GM21423 (cell line): ENCODE results near the gene PPP3CA.
"Not testable (repeated sequence)": the region's sequence is repeated elsewhere in the genome, so short reads cannot be mapped to it uniquely, and the experiment has no call there.

ENCODE experiments used
- ATAC-seq: cut with Tn5 transposase; IDR thresholded peaks from one replicate; pipeline ENCODE4 v1.9.1; 2021; ENCODE audit warnings: mild to moderate bottlenecking, moderate library complexity; ENCODE audit not compliant: unreplicated experiment

The PPP3CA gene

DNA sequence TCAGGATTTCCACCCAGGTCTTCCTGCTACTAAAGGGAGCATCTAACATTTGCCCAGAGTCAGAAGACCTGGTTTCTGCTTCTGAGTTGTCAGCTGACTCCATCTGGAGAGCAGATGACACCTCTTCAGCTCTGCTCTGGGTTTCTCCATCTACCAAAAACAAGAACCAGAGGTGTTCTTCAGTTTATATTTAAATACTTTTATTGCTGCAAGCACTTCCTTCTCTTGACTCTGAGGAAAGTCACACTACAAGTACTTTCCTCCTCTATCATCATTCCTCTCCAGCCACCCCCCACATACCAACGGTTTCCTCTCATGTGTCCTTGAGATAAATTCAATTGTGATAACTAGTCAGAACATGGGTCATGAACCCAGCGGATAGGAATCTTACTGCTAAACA, 88.4 kb downstream of the PPP3CA start:
- no peak for ATAC-seq

DNA sequence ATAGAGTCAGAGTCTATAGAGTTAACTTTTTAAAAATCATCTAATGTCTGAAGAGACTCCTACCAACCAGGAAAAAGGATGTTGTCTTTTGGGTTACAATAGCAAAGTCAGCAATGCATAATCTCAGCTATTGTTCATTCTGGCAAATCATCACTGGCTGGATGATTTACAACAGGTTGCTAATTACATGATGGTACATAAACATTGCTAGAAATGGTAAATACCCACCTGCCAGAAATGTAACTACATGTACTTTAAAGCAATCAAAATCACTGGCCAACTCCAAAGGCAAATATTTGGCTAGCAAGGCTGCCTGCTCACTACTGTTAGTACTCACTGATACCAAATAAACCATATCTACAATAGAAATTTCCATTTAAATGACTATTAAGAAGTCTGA, 91.1 kb downstream of the PPP3CA start:
- no peak for ATAC-seq

DNA sequence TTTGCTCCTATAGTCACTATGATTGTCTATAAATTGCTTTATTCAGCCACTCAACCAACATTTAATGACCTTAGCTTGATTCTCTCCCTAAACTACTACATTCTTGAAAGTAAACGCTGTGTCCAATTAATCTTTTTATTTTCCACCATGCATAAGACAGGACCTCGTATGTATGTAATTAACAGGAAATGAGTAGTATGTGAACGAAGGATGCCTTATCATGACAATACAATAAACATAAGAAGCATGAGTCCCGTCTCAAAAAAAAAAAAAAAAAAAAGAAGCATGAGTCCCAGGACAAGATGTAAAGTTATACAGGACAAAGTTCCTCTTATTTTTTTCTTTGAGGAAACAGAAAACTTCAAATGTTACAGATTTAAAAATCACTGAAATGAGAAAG, 92.5 kb downstream of the PPP3CA start:
- ATAC-seq = no peak

DNA sequence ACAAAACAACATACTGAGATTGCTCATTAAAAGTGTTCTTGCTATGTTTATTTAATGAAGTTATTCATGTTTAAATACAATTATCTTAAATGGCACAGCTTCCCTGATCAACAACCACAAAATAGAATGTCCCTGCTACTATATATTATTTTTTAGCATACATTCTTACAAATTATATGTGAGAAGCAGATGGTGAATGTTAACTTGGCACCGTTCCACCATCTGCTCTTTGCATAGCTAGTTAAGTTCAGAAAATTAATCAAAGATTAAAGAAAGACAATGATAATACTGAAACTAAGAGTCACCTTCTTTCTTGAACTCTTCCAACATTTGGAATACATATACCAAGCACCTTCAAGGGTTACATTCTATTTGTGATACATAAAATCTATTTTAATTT, 94.2 kb downstream of the PPP3CA start:
- ATAC-seq = no peak

DNA sequence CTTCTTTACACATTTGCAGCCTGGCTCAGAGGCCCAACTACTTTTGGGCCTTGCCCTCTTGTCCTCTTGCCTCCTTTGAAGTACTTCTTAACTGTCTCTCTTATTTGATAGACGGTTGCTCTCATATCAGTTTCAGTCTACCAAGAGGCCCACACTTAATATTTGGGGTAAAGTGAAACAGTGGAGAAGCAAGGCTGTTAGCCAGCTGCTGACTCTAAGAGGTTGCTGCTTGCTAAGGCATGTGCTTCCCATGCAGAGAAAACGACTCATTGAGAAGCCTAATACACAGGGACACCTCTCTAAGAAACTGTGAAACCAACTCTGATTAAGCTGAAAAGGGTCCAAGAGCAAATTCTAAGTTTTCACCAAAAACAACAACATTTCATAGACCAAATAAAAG, 94.6 kb downstream of the PPP3CA start:
- ATAC-seq = no peak

DNA sequence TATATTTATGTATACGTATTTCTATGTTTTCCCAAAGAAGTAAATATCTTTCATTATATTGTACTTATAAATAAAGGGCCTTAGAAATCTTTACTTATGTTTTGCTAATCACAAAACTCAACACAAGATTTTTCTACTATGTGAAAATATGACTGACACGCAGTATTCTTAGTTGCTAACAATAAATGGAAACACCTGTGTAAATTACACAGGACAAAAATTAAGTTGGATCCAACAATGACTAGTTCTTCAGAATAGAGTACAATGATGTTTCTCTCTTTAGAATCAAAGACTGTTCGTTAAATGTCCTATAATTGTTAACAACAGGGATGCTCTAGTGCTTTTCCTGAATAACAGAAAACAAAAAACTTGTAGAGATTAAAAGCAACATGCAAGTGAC, 96.1 kb downstream of the PPP3CA start:
- no peak for ATAC-seq

DNA sequence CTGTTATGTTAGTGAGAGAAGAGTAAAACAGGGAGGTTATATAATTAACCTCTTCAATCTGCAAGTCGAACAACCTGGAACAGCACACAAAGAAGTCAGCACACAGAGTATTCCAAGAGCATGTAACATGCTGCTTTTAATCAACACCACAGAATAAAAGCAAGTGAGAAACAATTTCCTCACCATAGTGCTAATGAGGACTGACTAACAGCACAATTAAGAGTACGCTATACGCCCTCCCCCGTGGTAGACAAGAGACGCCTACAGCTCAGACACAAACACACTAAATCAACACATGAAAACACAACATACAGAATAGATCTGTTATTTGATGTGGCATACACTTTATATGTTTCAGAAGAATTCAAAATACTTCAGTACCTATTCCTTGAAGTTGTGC, 103.0 kb downstream of the PPP3CA start:
- no peak for ATAC-seq

DNA sequence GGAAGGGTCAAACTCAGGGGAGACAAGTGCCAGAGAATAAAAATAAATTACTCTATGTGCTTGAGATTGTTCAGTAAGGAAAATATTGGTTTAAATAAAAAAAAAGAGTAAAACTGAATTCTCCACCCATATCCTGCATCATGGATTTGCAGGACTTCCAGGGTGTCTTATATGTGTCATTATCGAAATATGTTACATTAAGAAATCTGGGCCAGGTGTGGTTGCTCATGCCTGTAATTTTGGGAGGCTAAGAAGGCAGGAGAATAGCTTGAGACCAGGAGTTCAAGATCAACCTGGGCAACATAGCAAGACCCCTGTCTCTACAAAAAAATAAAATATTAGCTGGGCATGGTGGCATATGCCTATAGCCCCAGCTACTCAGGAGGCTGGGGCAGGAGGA, 104.9 kb downstream of the PPP3CA start:
- no peak for ATAC-seq

DNA sequence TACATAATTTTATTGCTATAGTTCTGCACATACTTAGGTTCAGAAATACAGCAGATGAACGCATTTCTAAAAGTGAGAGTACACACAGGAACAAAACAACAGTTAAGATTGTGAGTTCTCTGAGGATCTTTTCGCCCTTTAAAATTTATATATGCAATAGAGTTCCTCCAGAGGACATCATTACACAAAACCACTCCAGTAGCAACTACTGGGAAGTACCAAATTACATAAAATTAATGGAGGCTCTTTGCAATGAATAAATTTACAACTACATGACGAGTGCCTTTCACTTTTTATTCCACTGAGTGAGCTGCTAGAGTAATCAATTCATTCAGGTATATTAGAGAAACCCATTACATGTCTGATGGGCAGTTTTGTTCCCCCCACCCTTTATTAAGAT, 107.2 kb downstream of the PPP3CA start:
- no peak for ATAC-seq

DNA sequence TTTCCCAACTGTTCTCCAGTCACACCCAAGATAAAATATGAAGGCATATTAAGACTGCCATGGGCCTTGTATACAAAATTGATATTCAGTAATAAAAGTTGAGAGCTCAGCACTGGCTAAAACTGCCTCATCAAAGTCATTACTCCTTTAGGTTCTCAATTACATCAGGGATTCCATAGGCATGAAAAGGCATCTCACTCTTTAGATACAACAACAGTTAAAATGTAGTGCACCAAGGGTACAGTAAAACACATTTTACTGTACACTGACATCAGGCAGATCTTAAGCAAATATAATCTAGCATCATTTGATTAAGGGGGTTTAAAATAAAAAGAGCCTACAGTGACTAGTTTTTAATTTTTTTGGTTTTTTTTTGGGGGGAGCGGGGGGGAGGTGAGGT, 107.7 kb downstream of the PPP3CA start:
- ATAC-seq = no peak

DNA sequence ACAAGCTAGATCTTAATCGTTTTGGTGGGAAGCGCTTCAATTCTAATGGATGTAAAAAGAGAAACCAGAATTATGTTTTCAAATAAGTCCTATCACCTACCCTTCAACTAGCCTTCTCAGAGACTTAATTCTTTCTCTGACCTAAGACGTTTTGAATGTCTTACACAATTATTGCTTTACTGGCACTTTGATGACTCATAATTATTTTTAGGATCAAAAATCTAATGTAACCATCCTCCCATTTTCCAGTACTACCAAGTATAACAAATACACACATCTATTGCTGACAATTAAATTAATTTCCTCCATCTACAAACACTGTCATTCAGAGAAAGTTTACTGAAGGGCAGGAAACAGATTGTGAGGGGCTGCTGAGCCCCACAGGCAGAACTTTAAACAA, 108.6 kb downstream of the PPP3CA start:
- ATAC-seq = no peak

DNA sequence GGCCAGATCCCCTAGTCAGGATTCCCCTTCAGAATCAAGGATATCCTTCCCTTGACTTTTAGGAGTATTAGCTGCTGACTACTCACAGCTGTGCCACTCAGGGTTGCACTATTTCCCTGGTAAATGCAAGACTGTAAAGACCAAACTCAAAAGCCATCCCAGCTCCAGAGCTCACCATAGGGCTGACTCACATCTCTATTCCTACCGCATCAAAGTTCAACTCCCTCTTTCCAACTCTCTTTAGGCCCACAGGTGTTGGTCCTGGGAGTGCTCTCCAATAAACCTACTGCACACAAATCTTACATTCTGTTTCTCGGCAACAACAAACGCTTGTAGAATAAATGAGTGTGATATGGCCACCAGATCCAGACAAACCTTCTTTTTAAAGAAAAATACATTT, 109.6 kb downstream of the PPP3CA start:
- ATAC-seq = no peak

DNA sequence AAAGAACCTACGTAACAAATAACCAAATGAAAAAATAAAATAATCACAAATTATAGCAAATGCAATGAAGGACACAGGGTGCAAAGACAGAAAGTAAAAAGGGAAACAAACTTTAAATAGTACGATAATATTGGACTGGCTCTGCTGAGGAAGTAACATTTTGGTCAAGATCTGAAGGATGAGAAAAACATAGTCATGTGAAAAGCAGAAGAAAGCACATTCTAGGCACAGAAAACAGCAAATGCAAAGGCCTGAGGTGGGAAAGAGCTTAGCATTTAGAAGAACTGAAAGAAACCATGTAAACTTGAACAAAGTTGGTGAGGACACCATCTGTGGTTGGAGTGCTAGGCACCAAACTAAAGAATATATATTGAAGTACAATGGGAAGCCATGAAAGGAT, 111.2 kb downstream of the PPP3CA start:
- no peak for ATAC-seq

DNA sequence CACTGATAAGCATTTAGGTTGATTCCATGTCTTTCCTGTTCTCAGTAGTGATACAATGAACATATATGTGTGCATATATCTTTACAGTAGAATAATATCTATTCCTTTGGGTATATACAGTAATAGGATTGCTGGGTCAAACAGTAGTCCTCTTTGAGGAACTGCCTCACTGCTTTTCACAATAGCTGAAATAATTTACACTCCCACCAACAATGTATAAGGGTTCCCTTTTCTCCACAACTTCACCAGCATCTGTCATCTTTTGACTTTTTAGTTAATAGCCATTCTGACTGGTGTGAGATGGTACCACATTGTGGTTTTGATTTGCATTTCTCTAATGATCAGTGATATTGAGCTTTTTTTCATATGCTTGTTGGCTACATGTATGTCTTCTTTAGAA, 113.2 kb downstream of the PPP3CA start:
- ATAC-seq = not testable (repeated sequence)

DNA sequence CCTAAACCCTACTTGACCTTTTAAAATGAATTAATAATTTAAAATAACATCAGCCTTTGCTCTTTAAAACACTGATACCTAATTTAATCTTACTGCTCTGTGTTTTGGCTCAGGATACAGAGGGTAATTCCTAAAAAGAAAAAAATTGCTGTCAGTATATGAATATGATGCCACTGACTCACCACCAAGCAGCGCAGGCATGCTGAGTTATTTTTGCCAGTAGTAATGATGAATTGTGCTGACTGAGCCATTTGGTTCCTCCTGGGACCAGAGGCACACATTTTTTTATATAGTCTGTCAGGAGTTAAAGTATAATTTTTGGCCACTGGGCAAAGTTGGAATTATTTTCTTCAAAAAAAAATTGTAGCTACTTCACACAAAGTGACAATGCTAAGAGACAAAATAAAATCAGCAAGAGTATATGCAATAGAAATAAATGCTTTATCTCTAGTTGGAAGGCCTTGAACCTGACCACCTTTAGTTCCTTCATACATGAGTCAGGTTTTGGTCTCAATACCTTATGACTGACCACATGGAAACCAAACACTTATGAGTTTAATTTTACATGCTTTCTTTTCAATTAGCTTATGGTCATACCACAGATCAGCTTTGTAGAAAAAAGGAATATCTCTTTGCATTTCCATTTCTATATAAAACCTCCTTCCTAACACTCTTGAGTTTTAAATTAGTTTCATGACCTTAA, 115.1 kb downstream of the PPP3CA start:
- ATAC-seq = peak; percentile 57

DNA sequence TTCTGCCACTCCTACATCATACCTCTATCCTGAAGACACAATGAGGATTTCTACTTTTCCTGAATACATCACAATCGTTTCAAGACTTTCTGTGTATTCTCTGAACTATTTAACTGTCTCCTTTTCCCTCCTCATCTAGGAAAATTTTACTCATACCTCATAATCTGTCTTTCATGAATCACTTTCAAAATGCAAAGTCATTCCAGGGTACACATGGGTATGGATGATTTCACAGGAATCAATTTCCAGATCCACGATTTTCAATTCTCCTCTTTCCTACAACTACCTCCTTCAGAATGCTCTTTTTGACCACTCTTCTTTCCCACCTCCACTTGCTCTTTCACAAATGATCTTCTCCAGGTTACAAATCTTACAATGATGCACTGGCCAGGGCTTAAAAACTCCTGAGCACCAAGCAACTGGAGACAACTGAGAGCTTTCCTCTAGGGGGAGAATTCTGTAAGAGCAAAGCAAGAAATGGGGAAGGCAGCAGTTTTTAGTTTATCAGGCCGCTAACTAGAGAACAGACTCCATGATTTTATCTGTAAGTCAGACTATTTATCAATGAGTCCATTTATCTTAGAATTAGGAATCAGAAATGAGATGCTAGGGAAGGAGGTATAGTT, 116.4 kb downstream of the PPP3CA start:
- no peak for ATAC-seq

DNA sequence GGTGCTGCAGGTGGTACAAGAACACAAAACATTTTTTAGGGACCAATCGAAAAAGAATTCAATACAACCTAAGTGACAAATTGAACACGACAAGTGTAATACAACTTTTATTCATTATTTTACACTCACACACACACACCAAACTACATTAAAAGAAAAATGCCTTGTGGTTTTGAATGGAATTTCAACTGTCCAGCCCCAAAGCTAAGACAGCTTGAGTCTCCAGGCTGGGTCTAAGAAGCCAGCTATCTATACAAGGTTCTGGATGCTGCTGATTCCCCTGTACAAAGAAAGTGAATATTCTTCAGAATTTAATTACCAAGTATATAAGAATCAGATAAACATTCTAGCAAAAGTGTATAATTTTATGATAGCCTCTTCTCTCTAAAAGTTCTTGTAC, 118.2 kb downstream of the PPP3CA start:
- ATAC-seq = no peak

DNA sequence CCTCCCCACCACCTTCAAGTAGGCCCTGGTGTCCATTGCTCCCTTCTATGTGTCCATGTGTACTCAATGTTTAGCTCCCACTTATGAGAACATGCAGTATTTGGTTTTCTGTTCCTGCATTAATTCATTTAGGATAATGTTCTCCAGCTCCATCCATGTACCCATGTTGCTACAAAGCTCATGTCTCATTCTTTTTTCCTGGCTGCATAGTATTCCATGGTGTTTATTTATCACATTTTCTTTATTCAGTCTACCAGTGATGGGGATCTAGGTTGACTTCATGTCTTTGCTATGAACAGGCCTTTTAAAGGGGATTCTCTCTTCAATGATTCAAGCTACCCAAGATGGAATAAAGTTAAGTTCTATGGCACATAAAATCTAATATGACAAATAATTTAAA, 119.6 kb downstream of the PPP3CA start:
- no peak for ATAC-seq

DNA sequence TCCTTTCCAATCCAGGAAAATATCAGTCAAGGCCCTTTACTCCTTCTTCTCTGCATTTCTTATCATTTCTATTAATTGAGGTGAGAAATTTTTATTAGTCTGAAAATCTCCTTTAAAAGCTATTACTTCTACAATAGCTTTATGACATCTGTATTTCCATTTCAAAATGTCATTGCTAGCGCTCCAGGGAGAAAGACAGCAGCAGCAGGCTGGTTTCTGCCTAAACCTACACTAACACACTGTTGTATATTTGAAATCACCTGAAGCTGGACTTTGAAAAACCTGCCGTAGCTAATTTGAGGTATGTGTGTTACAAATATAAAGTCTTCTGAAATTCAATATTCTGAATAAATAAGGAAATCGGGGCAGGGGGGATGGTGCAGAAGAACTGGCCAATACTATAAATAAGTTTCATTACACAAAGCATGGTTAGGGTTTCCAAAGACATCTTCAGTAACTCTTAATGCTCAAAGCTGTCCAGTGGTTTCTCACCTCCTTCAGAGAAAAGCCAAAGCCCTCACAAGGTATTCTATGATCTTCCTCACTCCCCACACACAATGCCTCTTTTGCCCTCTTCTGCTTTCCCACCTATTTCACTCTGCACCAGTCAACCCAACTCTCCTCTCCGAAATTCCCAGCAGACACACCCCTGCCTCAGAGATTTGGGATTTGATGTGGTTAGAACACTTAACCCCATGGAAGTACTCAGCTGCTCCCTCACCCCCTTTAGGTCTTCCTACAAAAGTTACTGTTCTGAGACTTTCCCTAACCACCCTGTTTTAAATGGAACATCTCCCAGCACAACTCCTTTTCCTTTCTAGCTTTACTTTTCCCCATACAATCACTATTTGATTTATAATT, 122.7 kb downstream of the PPP3CA start:
- no peak for ATAC-seq

DNA sequence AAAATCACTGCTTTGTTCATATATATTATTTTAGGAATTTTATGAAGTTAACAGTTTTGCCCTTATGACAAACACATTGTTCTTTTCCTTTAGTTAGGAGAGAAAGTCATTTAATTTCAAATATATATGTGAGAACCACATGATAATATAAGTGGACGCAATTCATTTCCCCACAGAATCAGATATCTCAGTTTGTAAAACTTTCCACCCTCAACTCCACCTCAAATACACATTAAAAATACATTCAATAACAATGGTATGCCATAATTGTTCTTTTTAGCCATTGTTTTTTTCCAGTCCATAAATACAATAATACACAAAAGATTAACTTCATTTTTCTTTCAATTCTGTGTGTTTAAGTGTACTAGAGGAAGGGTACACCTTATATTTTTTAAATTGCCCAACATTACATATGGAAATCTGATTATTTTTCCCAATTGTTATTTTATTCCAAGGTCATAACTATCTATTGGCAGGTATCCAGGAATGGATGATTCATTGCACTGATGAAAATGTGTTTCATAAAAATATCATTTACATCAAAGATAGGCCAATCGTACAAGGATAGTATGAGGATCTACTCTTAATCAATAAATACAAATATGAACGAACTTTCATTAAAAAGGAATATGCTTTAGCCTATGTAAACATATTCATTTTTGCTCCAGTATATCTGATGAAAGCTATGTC, 125.0 kb downstream of the PPP3CA start:
- no peak for ATAC-seq

DNA sequence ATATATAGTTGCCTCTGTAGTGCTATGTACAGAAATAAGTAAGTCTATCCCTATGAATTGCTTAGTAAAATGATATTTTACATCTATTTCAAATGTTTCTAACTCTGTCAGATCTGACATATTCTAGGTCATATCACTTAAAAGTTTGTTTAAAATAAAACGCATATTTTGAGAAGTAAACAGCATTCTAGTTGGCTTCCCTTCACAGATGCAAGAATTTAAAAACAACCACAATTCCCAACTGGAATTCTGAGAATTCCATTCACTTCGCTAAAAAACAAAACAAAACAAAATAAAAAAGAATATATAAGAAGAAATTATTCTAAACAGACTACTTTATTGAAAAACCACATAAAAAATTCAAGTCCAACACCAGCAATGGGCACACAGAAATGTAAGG, 126.0 kb downstream of the PPP3CA start:
- ATAC-seq = no peak
